ENCODE measurements around the gene WASL. TPM values are rescaled to one million over a fixed set of nuclear protein-coding genes. Genes with fewer than 3 reads are reported as not detected.

The WASL gene
- total and polyA plus RNA-seq, 7 donors, result 32.4 to 80.5 (median 43.4) TPM

DNA sequence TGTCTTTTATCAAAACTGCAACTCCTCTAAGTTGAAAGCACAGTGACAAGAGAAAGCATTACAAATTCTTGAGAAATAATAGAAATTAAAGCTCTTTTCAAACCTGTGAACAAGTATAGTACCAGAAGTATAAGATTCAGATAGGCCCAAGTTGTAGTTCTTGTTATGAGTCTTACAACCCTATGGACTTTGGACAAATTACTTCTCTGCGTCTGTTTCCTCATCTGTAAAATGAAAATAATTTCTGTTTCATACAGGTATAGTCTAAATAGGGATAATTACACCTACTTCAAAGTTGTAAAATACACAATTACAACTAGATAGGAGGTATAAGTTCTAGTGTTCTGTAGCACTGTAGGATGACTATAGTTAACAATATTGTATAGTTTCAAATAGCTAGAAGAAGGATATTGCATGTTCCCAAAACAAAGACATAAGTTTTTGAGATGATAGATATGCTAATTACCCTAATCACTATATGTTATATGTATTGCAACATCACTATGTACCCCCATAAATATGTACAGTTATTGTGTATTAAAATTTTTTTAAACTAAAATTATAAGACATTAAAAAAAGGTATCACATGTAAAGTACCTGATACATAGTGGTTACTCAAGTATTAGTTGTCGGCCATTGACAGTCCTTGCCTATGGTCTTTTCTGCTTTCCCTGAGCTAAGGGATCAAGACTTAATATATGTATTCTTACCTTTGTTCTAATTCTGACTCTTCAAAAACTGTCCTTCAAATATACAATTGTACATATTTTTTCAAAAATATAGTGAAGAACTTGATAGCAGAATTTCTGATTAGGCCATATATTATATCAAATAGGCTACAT is 1.8 kb upstream of the WASL start:
- no peak for DNase-seq
- Histone ChIP-seq H3K36me3 (no peaks in the 10 kb centered on the region), H3K27ac (peak overlapping the region; percentile 90 to 99 (median 98)), H3K4me3 (peak overlapping the region; percentile 66 to 94 (median 81)), H3K4me1 (peaks cover 2 to 44% (median 35%) of the 10 kb centered on the region in 4 donors), H3K9me3 (no peaks in the 10 kb centered on the region), H3K27me3 (no peaks in the 10 kb centered on the region)
- 56 to 87% methylated on average over 2 of the region's 2 CpGs for WGBS, 2 donors
- intact Hi-C loops (cut with DNase I), result no loop called here
- TF ChIP-seq POLR2A (IDR thresholded peaks at IDR 0.05) (no peak), EP300 (IDR thresholded peaks at IDR 0.05) (no peak), POLR2AphosphoS5 (IDR thresholded peaks at IDR 0.05) (no peak)
- TF ChIP-seq, protein P1, sequence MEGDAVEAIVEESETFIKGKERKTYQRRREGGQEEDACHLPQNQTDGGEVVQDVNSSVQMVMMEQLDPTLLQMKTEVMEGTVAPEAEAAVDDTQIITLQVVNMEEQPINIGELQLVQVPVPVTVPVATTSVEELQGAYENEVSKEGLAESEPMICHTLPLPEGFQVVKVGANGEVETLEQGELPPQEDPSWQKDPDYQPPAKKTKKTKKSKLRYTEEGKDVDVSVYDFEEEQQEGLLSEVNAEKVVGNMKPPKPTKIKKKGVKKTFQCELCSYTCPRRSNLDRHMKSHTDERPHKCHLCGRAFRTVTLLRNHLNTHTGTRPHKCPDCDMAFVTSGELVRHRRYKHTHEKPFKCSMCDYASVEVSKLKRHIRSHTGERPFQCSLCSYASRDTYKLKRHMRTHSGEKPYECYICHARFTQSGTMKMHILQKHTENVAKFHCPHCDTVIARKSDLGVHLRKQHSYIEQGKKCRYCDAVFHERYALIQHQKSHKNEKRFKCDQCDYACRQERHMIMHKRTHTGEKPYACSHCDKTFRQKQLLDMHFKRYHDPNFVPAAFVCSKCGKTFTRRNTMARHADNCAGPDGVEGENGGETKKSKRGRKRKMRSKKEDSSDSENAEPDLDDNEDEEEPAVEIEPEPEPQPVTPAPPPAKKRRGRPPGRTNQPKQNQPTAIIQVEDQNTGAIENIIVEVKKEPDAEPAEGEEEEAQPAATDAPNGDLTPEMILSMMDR (IDR thresholded peaks at IDR 0.05), result no peak

DNA sequence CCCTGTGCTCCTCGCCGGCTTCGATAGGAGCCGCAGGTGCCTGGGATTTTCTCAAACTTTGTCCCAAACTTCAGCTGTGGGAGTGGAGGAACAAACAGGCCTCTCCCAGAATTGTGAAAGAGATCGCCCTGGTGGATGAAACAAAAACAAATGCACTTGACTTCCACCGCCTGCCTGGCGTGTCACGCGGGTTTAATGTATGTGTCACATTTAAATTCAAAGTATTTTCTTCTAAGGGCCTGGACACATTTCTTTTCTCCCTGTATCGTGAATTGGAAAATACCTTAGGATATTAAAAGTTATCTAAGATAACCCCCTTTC is 694 bp upstream of the WASL start:
- peak overlapping the region; percentile 90 to 99 (median 98) for H3K27ac ChIP-seq
- 2 to 3% methylated on average over 10 of the region's 10 CpGs for WGBS, 2 donors
- H3K36me3 ChIP-seq, result no peaks in the 10 kb centered on the region
- H3K27me3 ChIP-seq, result no peaks in the 10 kb centered on the region
- TF ChIP-seq POLR2A (IDR thresholded peaks at IDR 0.05), result no peak
- TF ChIP-seq, protein P1 (IDR thresholded peaks at IDR 0.05), result peak in 3 of 4 experiments; percentile 9 to 31 (median 28)
- no peaks in the 10 kb centered on the region for H3K9me3 ChIP-seq
- peaks cover 2 to 55% (median 45%) of the 10 kb centered on the region in 4 donors for H3K4me1 ChIP-seq
- no peak for DNase-seq
- intact Hi-C loops (cut with DNase I), result loop anchor here (1.0 to 5.0 kb wide), 3 partner anchors 47 to 212 kb away; partner anchors contain the start of gene NDUFA5
- H3K4me3 ChIP-seq, result peak overlapping the region; percentile 66 to 94 (median 81)

DNA sequence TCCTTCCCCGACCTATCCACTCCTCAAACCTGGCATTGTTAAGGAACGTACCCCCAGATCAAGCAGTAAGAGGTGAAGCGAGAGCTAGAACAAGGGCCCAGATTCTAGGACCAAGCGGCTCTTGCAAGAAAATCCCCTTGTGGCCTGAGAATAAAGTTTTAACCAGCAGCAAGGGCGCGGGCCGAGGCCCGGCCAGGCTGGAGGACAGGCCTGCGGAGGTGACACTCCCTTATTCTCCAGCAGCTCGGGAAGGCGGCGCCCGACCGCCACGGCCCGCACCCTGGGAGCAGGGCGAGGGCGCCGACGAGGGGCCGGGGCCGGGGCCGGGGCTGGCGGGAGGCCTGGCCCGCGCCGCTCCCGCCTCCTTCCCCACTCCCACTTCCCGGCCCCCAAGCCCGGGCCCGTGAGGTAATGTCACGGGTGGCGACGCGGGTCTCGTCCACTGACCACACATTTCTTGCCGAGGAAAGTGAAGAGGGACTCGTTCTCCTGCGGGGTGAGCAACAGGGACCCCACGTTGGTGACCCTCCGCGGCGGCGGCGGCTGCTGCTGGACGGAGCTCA is 551 bp downstream of the WASL start:
- no peaks in the 10 kb centered on the region for H3K36me3 ChIP-seq
- peak overlapping the region; percentile 90 to 99 (median 98) for H3K27ac ChIP-seq
- no peaks in the 10 kb centered on the region for H3K9me3 ChIP-seq
- H3K27me3 ChIP-seq, result no peaks in the 10 kb centered on the region
- TF ChIP-seq EP300 (IDR thresholded peaks at IDR 0.05) (no peak), POLR2A (IDR thresholded peaks at IDR 0.05) (no peak)
- WGBS, 2 donors, result 0 to 1% methylated on average over 46 of the region's 46 CpGs
- DNase-seq, result peak; percentile 76
- peaks cover 2 to 68% (median 56%) of the 10 kb centered on the region in 4 donors for H3K4me1 ChIP-seq
- peak overlapping the region; percentile 66 to 94 (median 81) for H3K4me3 ChIP-seq
- intact Hi-C loops (cut with DNase I), result loop anchor here (5.0 kb wide), 2 partner anchors 46 to 211 kb away; no protein-coding TSS in a partner anchor

DNA sequence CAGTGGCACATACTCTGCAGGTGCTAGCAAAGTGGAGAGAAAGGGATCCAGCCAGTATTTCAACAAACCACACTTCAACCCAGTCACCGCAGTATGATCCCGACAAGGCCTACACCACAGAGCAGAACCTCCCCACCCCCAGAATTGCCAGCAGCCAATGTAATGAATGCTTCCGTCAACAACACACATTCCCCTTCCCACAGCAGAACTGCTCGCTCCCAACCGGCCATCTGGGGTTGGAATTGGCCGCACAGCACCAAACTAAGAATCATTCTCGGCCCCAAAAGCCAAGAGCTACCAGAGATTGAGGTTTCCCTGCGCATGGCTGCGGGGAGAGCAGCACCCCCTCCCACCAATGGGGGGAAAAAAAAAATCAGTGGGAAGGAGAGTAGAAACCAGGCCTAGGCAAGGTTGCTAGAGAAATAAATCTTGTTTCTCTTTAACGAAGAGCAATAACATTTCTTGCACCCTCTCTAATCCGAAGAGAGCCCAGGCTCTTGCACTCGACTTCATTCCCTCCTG is 1.1 kb downstream of the WASL start:
- H3K4me3 ChIP-seq, result peak overlapping the region; percentile 66 to 94 (median 81)
- no peaks in the 10 kb centered on the region for H3K27me3 ChIP-seq
- H3K36me3 ChIP-seq, result no peaks in the 10 kb centered on the region
- peak overlapping the region; percentile 90 to 99 (median 98) for H3K27ac ChIP-seq
- H3K4me1 ChIP-seq, result peaks cover 2 to 74% (median 62%) of the 10 kb centered on the region in 4 donors
- TF ChIP-seq, protein P1 (IDR thresholded peaks at IDR 0.05), result no peak
- peak in 2 of 4 donors; percentile 57 to 65 for TF ChIP-seq POLR2AphosphoS5 (IDR thresholded peaks at IDR 0.05)
- no peak for TF ChIP-seq EP300 (IDR thresholded peaks at IDR 0.05)
- peak in 1 of 2 donors; percentile 46 for TF ChIP-seq POLR2A (IDR thresholded peaks at IDR 0.05)
- H3K9me3 ChIP-seq, result no peaks in the 10 kb centered on the region
- peak; percentile 71 for DNase-seq
- 0 to 2% methylated on average over 12 of the region's 12 CpGs for WGBS, 2 donors
- intact Hi-C loops (cut with DNase I), result loop anchor here (5.0 kb wide), 2 partner anchors 45 to 210 kb away; no protein-coding TSS in a partner anchor
